ENCODE measurements around the gene LTA.
A peak's percentile ranks its signal among the peaks of the same experiment; 100 is the strongest.
"Not testable (repeated sequence)": the region's sequence is repeated elsewhere in the genome, so short reads cannot be mapped to it uniquely, and the experiment has no call there.

The LTA gene

DNA sequence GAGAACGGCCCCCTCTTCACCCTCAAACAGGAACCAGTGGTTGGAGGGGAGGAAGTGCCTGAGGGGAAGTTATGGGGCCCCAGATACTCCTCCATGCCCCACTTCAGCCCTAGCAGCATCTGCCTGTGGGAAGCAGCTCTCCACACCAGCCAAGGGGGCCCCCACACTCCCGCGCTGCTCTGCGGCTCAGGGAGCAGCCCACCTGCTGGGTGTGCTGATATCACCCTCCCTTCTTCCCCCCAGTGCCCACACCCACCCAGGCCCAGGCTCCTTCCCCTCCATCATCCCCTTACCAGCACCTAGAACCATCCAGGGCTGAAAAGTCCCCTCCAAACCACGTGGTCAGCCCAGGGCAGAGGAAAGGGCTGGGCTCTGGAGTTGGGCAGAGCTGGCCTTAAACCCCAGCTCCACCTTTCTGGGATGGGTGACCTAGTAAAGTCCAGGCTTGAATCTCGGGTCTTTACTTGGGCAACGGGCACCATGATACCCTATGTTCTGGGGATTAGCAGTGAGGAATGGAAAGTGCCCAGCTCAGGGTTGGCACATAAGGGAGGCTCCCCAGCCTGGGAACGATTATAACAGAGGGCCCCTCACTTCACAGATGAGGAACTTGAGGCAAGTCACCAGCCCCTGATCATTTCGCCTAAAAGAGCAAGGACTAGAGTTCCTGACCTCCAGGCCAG lies 14.7 kb downstream of the LTA start:
- DNase-seq (ENCODE audit: low spot score) = no peak

DNA sequence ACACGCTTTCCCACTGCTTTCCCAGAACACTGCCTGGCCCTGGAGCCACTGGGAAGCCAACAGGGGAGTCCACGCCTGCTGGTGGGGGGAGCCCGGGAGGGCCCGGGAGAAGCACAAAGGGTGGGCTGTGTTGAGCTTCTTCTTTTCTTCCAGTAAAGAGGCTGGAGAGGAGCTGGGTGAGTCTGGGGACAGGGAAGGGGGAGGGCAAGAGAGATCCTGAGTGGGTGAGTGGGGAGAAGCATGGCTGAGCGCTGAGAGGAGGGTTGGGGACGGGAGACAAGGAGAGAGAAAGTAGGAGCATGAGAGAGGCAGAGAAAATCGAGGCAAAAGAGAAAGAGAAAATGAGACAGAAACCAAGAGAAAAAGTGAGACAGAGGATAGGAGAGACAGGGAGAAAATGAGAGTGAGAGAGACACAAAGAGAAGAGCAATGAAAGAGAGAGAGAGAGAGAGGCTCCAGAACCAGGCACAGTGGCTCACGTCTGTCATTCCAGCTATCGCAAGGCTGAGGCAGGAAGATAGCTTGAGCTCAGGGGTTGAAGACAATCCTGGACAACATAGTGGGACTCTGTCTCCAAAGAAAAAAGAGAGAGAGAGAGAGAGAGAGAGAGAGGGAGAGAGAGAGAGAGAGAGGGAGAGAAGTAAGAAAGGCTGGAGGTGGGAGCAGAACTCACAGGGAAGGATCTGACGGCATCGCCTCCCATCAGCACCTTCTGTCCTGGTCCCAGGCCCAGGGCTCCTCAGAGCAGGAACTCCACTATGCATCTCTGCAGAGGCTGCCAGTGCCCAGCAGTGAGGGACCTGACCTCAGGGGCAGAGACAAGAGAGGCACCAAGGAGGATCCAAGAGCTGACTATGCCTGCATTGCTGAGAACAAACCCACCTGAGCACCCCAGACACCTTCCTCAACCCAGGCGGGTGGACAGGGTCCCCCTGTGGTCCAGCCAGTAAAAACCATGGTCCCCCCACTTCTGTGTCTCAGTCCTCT lies 16.0 kb downstream of the LTA start:
- no peak for DNase-seq (ENCODE audit: low spot score)

DNA sequence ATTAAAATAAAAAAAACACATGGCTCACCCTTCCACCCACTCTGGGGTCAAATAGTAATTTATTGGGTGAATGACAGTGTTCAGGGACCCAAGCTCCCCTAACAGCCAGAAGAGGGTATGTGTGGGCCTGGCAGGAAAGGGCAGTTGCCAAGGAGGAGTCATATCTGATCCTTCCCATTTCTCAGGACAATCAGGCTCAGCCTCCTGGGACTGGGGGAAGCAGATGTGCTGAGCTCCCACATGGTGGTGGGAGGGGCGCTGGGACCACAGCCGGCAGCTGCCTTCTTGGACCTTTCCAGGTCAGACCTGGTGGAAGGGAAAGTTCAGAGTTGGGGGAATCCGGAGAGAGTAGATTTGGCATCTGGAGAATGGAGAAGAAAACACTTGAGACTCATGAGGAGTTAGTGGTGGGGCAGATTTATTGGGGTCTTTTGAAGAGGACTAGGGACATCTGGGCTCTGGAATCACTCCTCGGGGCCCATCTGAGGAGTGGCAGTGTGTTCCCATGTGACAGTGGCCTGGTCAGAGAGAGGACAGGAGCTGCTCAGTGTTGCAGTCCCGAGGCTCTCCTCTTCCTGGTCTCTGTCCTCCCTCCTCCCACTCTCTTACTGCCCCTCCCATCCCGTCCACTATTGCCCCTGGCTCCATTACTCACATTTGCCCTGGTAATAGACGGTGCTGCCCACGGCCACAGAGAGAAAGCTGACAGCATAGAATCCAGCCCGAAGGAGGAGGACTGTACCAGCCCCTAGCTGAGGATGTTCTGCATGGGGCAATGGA lies 17.0 kb downstream of the LTA start:
- DNase-seq (ENCODE audit: low spot score) = no peak

DNA sequence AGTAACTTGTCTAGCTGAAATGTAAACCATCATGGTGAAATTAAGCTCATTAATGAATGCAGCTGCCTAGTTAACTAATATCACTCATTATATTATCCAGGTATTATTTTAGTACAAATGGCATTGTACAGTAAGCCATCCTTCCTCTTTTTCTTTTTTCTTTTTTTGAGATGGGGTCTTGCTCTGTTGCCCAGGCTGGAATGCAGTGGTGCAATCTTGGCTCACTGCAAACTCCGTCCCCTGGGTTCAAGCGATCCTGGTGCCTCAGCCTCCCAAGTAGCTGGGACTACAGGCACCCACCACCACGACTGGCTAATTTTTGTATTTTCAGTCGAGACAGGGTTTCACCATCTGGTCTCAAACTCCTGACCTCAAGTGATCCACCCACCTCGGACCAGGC lies 18.6 kb downstream of the LTA start:
- not testable (repeated sequence) for DNase-seq (ENCODE audit: low spot score)

DNA sequence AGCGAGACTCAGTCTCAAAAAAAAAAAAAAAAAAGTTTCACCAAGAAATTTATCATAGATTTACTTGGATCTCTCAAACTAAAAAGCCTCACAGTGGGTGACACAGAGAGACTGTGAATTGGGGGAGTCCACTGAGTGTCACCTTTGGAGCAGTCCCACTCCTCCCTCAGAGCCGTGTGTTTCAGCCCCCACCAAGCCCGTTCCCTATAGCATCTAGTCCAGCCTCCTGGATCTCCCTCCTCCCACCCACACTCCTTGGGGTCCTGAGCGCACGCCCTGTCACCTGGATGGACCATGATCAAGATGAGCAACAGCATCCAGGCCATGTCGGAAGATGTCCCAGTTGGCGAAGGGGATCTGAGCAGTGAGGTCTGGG lies 20.3 kb downstream of the LTA start:
- DNase-seq (ENCODE audit: low spot score) = no peak

DNA sequence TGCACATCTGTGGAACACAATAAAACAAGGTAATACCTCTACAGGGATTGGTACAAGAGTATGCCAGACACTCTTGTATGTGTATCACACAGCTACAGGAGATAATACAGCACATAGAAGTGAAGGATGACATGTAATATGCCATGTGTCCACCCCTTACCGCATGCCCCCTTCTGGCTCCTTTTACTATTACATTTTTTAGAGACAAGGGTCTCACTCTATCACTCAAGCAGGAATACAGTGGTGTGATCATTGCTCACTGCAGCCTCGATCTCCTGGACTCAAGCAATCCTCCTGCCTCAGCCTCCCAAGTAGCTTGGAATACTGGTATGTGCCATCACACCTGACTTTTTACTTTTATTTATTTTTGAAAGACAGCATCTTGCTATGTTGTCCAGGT lies 24.9 kb downstream of the LTA start:
- DNase-seq (ENCODE audit: low spot score) = peak; percentile 54

DNA sequence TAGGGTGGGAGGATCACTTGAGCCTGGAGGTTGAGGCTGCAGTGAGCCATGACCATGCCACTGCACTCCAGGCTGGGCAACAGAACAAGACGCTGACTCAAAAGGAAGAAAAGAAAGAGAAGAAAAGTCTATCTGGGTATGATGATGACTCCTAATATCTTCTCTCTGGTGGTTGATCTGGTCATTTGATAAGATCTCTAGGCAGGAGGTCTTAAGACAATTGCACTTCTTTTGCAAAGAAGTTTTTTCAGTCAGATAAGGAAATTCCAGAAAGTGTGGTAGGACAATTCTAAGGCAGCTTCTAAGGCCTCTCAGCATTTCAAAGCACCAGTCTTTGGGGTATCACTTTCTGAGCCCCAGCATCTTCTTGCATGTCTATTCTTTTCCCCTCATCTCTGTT lies 35.2 kb downstream of the LTA start:
- DNase-seq (ENCODE audit: low spot score) = no peak

DNA sequence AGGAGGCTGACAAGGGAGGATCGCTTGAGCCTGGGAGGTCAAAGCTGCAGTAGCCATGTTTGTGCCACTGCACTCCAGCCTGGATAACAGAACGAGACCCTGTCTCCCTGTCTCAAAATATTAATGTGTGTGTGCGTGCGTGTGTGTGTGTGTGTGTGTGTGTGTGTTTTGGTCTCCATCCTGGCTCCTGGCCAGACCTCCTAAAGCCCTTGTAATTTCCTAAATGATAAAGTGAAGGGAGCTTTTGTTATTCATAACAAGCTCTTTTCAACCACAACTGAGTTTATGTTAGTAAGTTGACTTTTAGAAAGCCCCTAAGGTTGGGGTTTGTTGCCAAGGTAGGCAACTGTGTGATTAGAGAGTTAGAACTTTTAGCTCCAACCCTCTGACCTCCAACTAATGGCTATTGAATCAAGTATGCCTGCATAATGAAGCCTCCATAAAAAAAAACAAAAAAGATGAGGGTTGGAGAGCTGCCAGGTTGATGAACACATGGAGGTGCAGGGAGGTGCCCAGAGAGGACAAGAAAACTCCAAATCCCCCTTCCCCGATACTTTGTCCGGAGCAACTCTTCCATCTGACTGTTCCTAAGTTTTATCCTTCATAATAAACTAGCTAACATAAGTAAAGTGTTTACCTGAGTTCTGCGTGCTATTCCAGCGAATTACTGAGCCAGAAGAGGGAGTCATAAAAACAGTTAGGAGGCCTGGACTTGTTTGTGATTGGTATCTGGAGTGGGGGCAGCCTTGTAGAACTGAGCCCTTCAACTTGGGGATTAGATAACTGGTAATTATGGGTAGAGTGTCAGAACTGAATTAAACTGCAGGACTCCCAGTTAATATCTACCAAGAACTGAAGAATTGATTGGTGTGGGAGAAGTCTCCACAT lies 37.7 kb downstream of the LTA start:
- DNase-seq (ENCODE audit: low spot score) = no peak

DNA sequence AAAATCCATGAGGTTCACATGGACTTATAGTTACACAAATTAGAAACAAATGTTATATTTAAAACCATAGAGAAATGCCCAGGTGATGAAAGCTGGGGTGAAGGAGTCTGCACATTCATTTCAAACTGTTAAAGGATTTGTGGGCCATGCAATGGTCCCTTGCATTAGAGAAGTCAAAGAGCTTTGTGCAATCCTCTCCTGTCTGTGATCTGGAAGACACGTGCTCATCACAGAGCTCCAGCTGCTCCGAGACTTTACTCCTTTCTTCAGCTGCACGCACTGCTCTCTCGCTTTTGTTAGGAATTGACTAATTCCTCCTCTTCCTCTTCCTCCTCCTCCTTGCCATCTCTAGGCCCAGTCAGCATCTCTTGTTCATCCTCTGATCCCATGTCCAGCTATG lies 38.9 kb downstream of the LTA start:
- no peak for DNase-seq (ENCODE audit: low spot score)

DNA sequence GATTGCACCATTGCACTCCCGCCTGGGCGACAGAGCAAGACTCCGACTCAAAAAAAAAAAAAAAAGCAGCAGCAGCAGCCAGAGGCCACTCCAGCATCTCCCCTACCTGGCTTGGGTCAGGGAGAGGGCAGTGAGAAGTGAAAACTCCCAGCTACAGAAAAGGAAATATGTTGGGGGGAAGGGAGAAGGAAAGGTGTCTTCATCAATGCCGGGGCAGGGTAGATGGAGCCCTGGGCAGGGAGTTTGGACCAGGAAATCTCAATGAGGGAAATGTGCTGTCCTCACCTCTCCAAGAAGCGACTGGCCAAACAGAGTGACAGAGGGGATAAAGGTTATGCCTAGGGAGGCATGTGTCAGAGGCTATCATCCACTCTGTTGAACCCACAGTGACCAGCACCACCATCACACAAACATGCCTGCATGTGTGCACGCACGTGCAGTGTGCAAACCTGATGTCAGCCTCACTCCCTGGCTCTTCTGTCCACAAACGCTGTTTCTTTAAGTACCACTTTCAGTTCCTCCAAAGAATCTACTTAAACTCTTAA lies 42.1 kb downstream of the LTA start:
- DNase-seq (ENCODE audit: low spot score) = no peak

DNA sequence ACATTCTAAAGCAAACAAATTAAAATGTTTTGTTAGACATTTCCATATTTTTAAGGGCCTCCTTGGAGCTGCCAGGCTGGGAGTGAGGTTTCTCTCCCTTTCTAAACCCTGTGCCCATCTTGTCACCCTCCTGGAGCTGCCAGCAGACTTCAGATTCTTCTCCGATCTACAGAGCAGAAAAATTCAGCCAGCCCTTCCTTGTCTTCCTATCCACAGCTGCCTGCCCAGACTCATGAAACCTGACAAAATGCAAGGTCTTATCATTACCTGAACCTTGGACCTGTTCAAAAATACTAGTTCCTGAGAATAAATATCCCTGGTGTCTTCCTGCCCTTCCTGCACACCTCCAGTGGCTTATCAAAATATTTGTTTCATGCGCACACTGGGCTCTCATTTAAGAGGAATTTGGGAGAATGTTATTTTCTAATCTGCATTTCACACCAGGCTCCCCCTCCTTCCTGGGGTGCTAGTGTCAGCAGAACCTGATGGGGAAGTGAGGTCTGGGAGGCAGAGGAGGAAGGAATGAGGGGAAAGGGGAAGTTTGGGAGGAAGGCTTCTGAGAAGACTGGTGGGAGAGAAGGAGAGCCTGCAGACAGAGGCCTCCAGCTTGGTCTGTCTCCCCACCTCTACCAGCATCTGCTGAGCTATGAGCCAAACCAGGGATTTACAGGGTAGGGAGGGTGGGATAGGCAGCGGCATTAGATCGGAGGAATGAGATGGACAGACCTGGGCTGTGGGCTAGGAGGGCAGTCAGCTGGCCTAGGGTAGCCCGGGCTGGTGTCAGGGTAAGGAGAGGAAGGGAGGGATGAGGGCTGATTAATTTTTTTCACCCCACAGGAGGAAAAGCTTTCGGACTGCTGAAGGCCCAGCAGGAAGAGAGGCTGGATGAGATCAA lies 42.8 kb downstream of the LTA start, which contains the start of gene AIF1:
Gene AIF1, plus strand, starts transcription at position 551 of the 895 bp plus-strand sequence. Its CDS starts 96 bp downstream, at position 647.
- DNase-seq (ENCODE audit: low spot score) = no peak

DNA sequence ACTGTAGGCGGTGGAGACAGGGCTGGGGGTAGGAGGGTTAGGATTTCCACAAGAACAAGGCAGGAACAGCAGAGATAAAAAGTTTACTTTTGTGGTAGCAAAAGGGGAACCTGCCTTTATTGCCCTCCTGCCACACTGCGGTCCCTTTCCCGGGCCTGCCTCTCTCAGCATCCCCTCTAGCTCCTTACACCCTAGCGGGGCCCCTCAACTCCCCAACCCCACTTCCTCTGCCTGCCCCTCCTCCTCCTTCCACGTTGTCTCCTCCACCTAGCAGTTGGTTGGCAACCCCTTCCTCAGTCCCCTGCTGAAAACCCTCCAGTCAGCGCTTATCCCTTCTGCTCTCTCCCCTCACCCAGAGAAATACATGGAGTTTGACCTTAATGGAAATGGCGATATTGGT lies 43.7 kb downstream of the LTA start:
- no peak for DNase-seq (ENCODE audit: low spot score)

DNA sequence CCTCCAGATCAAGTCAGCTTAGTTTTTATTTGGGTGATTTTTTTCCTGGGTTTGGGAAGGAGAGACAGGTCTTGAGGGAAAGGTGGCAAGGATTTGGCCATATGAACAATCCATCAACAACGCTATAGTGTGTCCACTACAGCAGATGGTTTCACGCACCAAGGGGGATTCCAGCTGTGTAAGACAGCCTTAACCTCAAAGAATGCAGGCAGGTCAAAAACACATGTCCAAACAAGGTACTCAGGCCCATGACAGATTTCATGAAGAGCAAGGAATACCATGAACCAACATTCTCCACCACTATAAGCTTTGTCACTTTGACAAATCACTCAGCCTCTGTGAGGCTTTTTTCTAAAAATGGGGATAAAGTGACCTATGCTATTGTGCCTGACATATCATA lies 44.9 kb downstream of the LTA start:
- no peak for DNase-seq (ENCODE audit: low spot score)

DNA sequence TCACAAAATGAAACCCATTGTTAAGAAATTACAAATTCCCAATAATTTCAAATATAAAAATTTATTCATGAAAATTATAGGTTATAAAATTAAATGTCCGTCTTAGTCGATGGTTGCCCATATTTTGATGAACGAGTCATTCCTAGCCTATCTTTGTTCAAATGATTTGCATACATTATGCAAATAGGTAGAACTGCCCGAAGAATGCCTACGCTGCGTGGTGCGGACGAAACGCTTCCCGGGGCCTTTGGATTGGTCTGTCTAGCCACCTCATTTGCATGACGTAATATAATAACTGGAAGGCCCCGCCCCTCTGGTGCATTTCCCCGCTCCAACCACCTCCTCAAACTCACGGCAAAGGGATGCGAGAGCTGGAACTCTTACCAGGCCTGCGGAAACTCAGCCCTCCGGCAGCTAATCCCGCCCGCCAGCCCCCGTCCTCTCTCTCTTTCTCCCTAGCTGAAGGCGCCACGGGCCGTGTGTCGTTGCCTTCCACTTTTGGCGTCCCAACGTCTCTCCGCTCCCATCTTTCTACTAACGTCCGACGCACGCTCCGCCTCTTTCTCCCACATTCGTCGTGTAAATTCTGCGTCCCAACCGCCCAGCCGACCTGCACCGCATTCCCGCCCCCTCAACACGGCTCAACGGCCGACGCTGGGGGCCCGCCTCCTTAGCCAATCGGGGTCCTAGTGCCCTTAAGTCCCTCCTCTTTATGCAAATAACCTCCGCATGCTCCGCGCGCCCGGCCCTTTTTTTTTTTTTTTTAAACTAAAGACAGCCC lies 47.9 kb downstream of the LTA start:
- DNase-seq (ENCODE audit: low spot score) = peak; percentile 100

DNA sequence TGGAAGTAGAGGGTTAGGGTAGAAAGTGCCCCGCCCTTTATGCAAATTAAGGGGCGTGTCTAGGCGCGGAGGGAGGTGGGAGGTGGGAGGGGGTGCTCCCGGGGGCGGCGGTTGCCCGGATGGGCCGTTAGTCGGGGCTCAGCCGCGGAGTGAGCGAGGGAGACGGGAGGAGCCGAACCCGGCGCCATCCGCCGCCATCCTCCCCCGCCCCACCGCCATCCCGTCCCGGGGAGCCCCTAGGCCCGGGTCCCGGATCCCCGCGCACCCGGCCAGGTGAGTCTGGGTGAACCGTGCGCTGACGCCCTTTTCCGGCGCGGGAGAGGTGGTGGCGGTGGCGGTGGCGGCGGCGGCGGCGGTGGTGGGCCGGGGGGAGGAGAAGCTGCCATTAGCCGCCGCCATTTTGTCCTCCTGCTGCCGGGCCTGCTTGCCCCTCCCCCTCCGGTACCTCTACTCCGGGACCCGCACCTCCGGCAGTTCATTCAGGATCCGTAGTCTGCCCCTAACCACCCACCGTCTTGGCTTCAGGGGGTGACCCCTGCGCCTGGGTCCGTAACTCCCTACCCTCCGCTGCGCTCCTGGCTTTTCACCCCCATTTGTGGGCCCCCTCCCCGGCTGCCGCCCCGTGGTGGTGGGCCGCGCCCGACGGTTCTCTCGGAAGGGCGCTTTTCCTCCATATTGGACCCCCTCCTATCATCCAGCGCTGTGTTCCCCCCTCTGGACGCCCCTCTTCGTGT lies 48.7 kb downstream of the LTA start, which contains the start of gene PRRC2A:
Gene PRRC2A, plus strand, starts transcription at position 130 of the 734 bp plus-strand sequence. CDS start 2,075 bp downstream, outside the sequence.
- peak; percentile 58 for DNase-seq (ENCODE audit: low spot score)

DNA sequence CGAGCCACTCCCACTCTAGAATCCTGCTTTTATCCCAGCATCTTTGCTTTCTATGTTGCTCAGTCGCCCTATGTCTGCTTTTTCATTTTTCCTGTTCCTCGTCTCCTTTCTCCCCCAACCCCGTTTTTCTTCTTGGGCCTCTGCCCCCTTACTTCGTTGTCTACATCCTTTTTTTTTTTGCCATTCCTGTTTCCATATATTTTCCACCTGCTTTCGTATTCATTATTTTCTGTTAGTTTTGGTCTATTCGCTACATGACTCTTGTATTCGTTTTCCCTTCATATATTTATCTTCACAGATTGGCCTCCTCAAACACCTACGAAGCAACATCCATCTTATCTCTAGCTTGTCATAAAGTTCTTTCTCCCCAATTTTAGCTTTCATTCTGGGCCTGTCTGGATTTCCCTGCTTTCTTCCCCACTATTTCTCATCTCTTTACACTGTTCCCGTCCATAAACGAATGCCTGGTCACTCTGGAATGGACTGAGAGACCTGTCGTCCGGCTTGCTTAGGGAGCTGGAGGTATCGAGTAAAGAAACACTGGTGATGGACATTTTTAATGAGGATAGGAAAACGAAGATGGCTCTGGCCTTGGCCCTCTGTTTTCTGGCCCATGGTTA lies 49.3 kb downstream of the LTA start:
- no peak for DNase-seq (ENCODE audit: low spot score)

DNA sequence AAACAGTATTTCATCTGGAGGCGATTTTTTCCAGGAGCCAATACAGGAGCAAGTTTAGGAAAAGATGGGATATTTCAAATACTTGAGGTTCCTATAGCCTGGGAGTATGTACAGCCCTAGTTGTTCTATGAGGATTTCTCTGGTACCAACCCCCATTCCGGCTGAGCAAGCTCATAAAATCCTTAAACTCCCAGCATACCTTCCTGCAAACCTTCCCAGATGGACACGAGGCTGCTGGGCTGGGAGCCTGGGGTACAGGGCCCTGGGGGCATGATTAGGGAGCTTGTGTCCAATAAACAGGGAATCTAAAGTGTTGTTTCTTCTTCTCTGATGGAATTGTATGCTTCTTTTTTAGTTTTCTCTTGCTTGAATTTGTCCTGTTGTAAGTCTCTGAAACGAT lies 49.9 kb downstream of the LTA start:
- DNase-seq (ENCODE audit: low spot score) = no peak

DNA sequence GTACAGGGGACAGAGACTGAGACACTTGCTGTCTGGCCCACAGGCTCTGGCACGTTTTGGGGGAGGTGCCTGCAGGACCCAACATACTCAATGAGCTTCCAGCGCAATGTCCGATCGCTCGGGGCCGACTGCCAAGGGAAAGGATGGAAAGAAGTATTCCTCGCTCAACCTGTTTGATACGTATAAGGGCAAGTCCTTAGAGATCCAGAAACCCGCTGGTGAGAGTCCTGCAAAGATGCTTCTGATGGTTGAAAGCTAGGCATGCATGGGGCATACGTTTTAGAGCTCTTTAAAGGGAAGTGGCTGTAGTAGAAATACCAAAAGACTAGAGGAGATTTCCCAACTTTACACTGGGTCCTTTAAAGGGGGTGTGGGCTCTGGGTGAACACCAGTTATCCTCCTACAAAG lies 50.6 kb downstream of the LTA start:
- no peak for DNase-seq (ENCODE audit: low spot score)
